NCI-H1092 (cell line): ENCODE measurements around the gene NAXD.
"Not testable (repeated sequence)": the region's sequence is repeated elsewhere in the genome, so short reads cannot be mapped to it uniquely, and the experiment has no call there.

ENCODE experiments used
- DNase-seq: peaks from one replicate; lab custom pipeline; 2025; lab: John Stamatoyannopoulos, UW

The NAXD gene

GRCh38 chr13:110597041-110597689 is 18.2 kb upstream of the NAXD start:
- DNase-seq, result no peak

DNA sequence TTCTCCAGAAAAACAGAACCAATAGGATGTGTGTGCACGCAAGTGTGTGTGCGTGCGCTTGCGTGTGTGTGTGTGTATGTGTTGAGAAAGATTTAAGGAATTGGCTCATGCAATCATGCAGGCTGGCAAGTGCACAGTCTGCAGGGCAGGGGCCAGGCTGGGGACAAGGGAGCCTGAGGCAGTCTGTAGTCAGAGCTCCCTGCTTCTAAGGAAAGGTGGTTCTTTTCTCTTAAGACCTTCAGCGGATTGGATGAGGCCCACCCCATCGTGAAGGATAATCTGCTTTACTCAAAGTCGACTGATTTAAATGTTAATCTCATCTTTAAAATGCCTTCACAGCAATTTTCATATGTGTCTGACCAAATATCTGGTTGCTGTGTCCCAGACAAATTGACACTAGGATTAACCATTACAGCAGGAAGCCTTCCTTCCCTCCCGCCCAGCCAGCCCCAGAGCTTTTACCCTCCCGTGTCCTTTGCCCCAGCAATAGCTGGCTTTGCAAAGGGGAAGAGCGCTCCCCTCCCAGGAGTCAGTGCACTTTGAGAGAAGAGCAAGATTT is 15.0 kb upstream of the NAXD start:
- no peak for DNase-seq

DNA sequence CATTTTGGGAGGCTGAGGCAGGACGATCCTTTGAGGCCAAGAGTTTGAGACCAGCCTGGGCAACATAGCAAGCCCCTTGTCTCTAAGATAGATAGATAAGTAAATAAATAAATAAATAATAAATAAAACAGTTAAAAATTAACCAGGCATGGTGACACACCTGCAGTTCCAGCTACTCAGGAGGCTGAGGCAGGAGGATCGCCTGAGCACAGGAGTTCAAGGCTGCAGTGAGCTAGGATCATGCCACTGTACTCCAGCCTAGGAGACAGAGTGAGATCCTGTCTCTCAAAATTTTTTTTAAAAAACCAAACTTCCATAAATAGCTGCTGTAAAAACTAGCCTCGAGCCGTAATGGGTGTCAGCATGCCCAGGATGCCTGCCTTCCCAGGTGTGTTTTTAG is 14.4 kb upstream of the NAXD start:
- no peak for DNase-seq

DNA sequence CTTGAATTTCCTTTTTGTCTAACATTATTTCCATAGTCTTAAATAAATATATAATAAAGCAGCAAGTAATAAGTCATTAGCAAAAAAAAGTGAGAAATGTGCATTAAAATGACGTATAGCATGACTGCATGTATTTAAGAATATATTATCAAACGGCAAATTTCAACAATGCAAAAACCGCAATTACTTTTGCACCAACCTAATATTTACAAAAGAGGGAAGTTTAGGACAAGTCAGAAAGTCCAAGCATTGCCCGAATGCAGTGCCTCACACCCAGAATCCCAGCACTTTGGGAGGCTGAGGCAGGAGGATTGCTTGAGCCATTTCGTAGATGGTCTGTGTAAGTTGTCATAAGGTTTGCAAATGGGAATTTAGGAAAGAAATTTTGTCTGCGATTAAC is 10.2 kb upstream of the NAXD start:
- no peak for DNase-seq

DNA sequence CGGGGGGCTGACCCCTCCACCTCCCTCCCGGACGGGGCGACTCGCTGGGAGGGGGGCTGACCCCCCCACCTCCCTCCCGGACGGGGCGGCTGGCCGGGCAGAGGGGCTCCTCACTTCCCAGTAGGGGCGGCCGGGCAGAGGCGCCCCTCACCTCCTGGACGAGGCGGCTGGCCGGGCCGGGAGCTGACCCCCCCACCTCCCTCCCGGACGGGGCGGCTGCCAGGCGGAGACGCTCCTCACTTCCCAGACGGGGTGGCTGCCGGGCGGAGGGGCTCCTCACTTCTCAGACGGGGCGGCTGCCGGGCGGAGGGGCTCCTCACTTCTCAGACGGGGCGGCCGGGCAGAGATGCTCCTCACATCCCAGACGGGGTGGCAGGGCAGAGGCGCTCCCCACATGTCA is 9.1 kb upstream of the NAXD start:
- not testable (repeated sequence) for DNase-seq

DNA sequence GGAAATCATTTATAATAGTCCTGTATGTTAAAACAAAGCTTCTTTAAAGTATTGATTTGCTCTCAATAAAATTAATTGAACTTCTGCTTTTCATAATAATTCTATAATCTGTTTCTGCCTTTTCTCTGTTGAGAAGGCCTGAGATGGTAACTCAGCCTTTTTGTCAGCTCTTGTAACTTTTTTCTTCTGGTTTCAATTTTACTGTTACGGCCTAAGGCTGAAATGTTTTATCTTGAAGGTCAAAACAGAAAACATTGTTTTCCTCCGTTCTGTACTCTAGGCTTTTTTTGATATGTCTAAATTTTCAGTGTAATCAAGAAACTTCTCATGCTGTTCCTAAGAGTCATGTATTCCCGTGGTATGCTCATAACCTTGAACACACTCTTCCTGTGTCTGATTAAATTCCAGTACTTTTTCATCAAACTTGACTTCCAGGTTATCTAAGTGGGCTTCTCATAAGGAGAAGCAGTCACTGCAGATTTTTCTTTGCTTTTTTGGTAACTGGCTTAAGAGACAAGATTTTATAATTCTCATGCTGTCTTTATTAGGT is 7.6 kb upstream of the NAXD start:
- no peak for DNase-seq

DNA sequence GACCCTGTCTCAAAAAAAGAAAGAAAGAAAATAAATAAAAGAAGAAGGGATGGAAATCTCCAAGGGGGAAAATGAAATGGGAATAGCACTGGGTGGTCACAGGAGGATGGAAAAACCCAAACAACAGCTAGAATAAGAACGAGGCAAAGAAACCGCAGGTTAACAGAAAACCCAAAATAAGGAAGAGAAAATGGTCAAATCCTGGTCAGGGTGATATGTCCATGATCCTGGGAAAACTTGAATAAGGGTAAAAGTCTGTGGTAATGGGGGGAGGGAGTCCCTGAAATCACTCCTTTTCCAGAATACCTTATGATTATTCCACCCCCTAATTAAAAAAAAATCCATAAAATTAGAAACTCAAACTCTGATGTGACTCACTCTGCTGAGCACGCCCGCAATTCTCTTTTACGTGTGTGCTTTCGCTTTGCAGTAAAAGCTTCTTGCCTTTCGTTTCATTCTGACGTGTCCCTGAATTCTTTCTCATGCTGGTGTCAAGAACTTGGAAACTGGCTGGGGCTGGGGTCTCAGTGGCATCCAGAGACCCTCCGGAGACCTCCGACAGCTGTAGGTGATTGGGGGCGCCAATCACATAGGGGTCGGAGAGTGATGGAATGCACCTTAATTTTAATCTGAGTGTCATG is 4.3 kb upstream of the NAXD start:
- DNase-seq, result no peak

- DNase-seq, result no peak
Measured at GRCh38 chr13:110615005-110615321, 382 bp upstream of the NAXD start.

GRCh38 chr13:110616103-110617101 is 1.1 kb downstream of the NAXD start:
- DNase-seq, result no peak

- DNase-seq, result no peak
Measured at GRCh38 chr13:110617321-110618072, 2.2 kb downstream of the NAXD start.

- no peak for DNase-seq
Measured at GRCh38 chr13:110618167-110618566, 2.8 kb downstream of the NAXD start.

- DNase-seq, result no peak
Measured at GRCh38 chr13:110618780-110619179, 3.4 kb downstream of the NAXD start.

GRCh38 chr13:110620596-110620995 is 5.3 kb downstream of the NAXD start:
- no peak for DNase-seq

DNA sequence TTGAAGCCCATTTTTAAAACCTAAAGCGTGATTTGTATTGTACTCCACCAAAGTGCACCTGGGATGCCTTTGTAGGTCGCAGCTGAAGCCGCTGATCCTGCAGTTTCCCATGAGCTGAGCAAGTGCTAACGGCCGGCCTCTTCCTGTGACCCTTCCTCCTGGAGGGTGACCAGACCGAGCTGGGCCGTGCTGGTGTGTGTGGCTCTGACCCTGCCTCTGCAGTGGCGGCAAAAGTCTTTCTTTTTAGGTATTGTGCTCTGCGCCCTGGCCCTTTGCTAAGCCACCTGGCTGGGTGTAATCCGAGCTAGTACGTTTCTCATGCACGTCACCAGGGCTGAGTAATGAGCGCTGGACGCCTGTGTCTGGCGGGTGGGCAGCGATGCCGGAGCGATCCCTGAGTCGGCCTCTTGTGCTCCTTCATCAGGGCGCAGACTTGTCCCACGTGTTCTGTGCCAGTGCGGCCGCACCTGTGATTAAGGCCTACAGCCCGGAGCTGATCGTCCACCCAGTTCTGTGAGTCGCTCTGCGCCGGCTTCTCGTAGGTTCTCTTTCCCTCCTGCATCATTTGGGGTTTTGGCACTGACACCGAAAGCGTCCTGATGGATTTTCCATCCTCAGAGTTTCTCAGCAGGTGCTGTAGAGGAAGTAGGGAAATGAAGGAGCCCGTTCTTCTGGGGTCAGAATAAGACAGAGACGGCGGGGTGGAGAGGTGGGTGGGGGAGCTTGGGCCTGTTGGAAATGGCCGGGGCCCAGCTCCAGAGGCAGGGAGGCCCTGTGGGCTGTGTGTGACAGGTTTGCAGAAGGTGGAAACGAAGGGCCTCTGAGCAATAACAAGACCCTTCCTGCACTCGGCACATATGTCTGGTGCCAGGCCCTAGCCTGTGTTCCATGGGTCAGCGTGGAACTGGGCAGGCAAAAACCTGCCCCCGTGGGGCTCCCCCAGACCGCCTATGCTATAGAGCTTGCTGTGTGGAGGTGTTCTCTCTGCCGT is 9.7 kb downstream of the NAXD start:
- no peak for DNase-seq

DNA sequence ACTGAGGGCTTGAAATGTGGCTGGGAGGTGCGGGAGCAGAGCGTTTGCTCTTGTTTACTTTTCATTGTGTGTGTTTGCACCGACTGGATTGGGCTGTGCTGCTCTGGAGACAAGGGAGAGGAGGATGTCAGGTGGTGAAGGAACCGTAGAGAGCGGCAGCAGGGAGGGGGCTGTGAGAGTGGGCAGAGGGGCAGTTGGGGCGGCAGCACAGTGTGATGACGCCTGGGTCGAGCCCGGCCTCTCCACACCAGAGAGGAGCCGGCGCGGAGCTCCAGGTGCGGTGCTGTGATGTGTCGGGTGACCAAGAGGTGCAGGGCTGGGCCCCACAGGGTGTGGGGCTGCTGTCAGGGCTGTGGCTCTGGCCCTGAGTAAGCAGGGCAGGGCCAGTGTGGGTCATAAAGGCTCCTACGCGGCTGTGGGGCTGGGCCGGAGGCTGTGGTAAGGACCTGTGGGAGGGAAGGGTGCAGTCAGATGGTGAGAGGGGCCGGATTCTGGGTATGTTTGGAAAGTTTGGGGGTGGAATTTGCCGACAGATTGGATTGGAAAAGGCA is 10.5 kb downstream of the NAXD start:
- peak; percentile 19 for DNase-seq

GRCh38 chr13:110626521-110626920 is 11.2 kb downstream of the NAXD start:
- DNase-seq, result no peak

- DNase-seq, result no peak
Measured at GRCh38 chr13:110627351-110627750, 12.0 kb downstream of the NAXD start.

GRCh38 chr13:110627761-110628476 is 12.6 kb downstream of the NAXD start:
- no peak for DNase-seq

GRCh38 chr13:110628477-110628793 is 13.1 kb downstream of the NAXD start:
- DNase-seq, result no peak
